Thyroid gland (tissue), 4 donors: Measurements from ENCODE around the gene MSH2.

ENCODE experiments used
- CTCF ChIP-seq, 6 experiments: fragments of 200-600 bp in 3 of 6; fragments of 450-650 bp in 3 of 6; sonication (generic) in 3 of 6; IDR thresholded peaks; one replicate each; pipeline ENCODE4 v1.5.1; 2016 to 2019; ENCODE audit warnings: antibody characterized with exemption in 6 of 6, mild to moderate bottlenecking in 2 of 6, inconsistent platforms in 1 of 6, moderate library complexity in 1 of 6
- POLR2A ChIP-seq, 2 donors: fragments of 450-650 bp; IDR thresholded peaks; one replicate each; pipeline ENCODE4 v1.6.1; 2017; ENCODE audit warnings: antibody characterized with exemption in 2 of 2, mild to moderate bottlenecking in 2 of 2, moderate library complexity in 1 of 2

DNA sequence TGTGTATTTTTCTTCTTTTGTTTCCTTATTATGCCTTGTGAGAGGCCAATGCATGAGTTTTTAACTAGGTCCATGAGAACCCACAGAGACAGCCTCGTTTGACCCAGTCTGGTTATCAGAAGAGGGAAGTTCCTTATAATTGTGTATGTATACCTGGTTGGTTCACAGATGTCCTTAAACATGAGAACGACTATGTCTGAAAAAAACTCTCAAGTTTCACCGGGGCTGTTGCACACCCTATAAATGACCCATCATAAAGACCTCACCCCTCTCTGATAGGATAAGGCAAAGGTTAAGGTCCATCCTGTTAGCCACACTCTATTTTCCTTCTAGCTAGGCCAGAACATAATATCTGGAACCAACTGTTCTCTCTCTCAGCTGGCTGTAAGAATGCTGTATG is 42.7 kb upstream of the MSH2 start:
- TF ChIP-seq POLR2A (IDR thresholded peaks at IDR 0.05) (no peak), CTCF (IDR thresholded peaks at IDR 0.05) (no peak)
